WERI-Rb-1 (cell line): Measurements from ENCODE around the gene GKN2.

ENCODE experiments used
- DNase-seq: peaks from one replicate; pipeline ENCODE4 v3.0.0-alpha.2; 2020
- H3K27ac ChIP-seq: fragments of 250-450 bp; sonication (Bioruptor Pico); 2 replicates; pipeline ENCODE4 v1.5.1; 2020; ENCODE audit warnings: mild to moderate bottlenecking, moderate library complexity
- H3K27me3 ChIP-seq: fragments of 250-450 bp; sonication (Bioruptor Pico); 2 replicates; pipeline ENCODE4 v1.5.1; 2021; ENCODE audit warnings: mild to moderate bottlenecking, low read depth, moderate library complexity; ENCODE audit not compliant: insufficient read depth, severe bottlenecking
- H3K36me3 ChIP-seq: fragments of 250-450 bp; sonication (Bioruptor Pico); 2 replicates; pipeline ENCODE4 v1.5.1; 2020; ENCODE audit warnings: mild to moderate bottlenecking, moderate library complexity
- H3K4me3 ChIP-seq: 2 replicates; pipeline ENCODE4 v1.5.1; 2011; ENCODE audit warnings: low read depth, mild to moderate bottlenecking, control low read depth, low read length
- H3K9me3 ChIP-seq: fragments of 250-450 bp; sonication (Bioruptor Pico); 2 replicates; pipeline ENCODE4 v1.5.1; 2021; ENCODE audit warnings: mild to moderate bottlenecking, moderate library complexity; ENCODE audit not compliant: severe bottlenecking
- TF ChIP-seq, protein P1 (sequence below): IDR thresholded peaks from 2 replicates; pipeline ENCODE4 v1.5.1; 2011; ENCODE audit warnings: low read depth, mild to moderate bottlenecking, control low read depth, inconsistent platforms, low read length

The GKN2 gene

DNA sequence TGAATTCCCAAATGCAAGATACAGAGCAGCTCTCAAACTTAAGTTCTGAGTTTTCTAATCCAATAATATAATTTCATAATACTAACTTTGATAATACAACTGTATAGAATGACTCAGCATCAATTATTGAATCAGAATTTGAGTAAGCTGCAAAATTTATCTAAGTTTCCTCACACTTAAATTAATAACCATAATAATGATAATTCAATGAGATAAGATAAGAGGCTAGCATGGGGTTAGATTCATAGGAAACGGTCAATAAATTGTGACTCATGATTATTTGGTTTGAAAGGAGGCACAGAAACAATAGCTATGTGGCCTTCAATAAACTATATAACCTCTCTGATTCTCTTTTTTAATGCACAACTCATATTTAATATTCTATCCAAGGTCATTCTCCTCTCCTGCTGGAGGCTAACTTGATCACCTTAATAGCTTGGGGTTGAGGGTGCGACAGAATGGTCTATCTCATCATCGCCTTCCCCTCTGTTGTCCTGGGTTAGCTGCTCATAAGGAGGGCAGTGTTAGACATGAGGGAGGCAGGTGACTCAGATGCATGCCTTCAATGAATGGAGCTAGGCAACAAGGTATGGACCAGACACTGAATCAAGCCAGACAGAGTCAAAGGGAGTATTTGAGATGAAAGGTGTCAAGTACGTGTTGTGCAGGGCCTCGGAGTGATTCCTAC lies 45.3 kb downstream of the GKN2 start:
- no peak overlapping the region for H3K27ac ChIP-seq
- TF ChIP-seq, protein P1, sequence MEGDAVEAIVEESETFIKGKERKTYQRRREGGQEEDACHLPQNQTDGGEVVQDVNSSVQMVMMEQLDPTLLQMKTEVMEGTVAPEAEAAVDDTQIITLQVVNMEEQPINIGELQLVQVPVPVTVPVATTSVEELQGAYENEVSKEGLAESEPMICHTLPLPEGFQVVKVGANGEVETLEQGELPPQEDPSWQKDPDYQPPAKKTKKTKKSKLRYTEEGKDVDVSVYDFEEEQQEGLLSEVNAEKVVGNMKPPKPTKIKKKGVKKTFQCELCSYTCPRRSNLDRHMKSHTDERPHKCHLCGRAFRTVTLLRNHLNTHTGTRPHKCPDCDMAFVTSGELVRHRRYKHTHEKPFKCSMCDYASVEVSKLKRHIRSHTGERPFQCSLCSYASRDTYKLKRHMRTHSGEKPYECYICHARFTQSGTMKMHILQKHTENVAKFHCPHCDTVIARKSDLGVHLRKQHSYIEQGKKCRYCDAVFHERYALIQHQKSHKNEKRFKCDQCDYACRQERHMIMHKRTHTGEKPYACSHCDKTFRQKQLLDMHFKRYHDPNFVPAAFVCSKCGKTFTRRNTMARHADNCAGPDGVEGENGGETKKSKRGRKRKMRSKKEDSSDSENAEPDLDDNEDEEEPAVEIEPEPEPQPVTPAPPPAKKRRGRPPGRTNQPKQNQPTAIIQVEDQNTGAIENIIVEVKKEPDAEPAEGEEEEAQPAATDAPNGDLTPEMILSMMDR = no peak

DNA sequence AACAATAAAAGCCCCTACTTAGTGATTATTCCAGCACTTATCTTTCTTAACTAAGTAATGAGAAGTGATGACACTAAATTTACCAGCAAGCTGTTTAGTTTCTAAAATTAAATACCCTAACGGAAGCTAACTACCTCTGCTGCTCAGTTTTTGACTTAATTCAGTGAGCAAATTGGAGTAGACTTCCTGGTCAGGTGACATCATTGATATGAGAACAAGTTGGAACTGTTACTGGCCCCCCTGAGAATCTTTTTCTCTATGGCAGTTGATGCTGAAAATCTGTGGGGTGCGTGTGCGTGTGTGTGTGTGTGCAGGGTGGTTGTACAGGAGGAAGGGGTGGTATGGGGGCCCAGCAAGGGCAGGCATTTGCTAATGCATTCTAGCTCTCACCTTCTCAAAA lies 46.0 kb downstream of the GKN2 start:
- Histone ChIP-seq H3K9me3 (no peaks in the 10 kb centered on the region), H3K36me3 (no peaks in the 10 kb centered on the region), H3K27ac (no peak overlapping the region), H3K27me3 (peaks cover 12% of the 10 kb centered on the region), H3K4me3 (no peak overlapping the region)
- DNase-seq = no peak
- TF ChIP-seq, protein P1 = no peak

More for the DNA sequence above, 45.3 kb downstream of the GKN2 start:
- Histone ChIP-seq H3K4me3 (no peak overlapping the region), H3K9me3 (no peaks in the 10 kb centered on the region), H3K27me3 (peaks cover 12% of the 10 kb centered on the region), H3K36me3 (no peaks in the 10 kb centered on the region)
- no peak for DNase-seq

DNA sequence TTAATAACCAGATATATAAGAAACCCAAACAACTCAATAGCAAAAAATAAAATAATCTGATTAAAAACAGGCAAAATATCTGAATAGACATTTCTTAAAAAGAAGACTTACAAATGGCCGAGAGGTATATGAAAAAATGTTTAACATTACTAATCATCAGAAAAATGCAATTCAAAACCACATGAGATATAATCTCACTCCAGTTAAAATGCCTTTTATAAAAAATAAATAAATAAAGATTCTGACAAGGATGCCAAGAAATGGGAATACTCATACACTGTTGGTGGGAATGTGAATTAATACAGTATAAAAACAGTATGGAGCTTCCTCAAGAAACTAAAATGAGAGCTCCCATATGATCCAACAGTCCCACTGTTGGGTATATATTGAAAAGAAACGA lies 47.6 kb downstream of the GKN2 start:
- Histone ChIP-seq H3K27ac (no peak overlapping the region), H3K27me3 (peaks cover 12% of the 10 kb centered on the region), H3K4me3 (no peak overlapping the region), H3K9me3 (peaks cover 3% of the 10 kb centered on the region), H3K36me3 (no peaks in the 10 kb centered on the region)
- TF ChIP-seq, protein P1 = no peak
- DNase-seq = no peak

DNA sequence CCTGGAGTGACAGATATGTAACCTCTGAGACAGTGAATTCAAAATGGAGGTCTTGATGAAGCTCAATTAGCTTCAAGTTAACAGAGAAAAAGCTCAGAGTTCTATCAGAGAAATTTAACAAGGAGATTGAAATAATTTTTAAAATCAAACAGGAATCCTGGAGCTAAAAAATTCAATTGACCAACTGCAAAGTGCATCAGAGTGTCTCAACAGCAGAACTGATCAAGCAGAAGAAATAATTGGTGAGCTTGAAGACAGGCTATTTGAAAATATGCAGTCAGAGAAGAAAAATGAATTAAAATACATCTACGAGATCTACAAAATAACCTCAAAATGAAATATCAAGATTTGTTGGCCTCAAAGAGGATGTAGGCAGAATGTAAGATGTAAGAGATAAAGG lies 51.1 kb downstream of the GKN2 start:
- peaks cover 3% of the 10 kb centered on the region for H3K9me3 ChIP-seq
- H3K36me3 ChIP-seq = no peaks in the 10 kb centered on the region
- no peak for DNase-seq
- peaks cover 36% of the 10 kb centered on the region for H3K27me3 ChIP-seq
- TF ChIP-seq, protein P1 = no peak
- H3K4me3 ChIP-seq = no peak overlapping the region
- H3K27ac ChIP-seq = no peak overlapping the region

DNA sequence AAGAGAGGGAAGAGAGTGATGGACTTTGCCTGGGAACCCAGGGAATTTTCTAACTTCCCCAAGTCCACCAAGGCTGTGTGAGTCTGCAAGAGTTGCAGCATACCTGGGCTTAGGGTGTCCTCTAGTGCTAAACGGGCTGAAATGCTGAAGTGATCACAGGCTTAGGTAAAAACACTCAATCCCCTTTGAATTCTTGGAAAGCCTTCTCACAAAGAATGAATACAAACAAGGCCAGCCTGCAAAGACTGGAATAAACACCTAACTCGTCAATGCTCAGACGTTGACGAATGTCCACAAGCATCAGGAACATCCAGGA lies 51.5 kb downstream of the GKN2 start:
- Histone ChIP-seq H3K27ac (no peak overlapping the region), H3K9me3 (peaks cover 3% of the 10 kb centered on the region), H3K27me3 (peaks cover 40% of the 10 kb centered on the region), H3K4me3 (no peak overlapping the region), H3K36me3 (no peaks in the 10 kb centered on the region)
- TF ChIP-seq, protein P1 = peak; percentile 34; the same call in 1 of the 2 replicates
- DNase-seq = no peak
